Measurements from ENCODE around the gene MMP24.

The MMP24 gene

GRCh38 chr20:35273449-35274171, 47.1 kb downstream of the MMP24 start:
- no peak overlapping the region for H3K4me3 ChIP-seq (ENCODE audit: low read depth, low read length)
- DNase-seq (ENCODE audit: low read depth): no peak
- no peak for TF ChIP-seq CTCF (IDR thresholded peaks at IDR 0.05; ENCODE audit: low read depth, low read length, missing control alignments)
- in situ Hi-C loops (cut with HindIII; ENCODE audit: low sequenced_read_pairs): no loop called here

- TF ChIP-seq CTCF (IDR thresholded peaks at IDR 0.05; ENCODE audit: low read depth, low read length, missing control alignments): no peak
- in situ Hi-C loops (cut with HindIII; ENCODE audit: low sequenced_read_pairs): no loop called here
- DNase-seq (ENCODE audit: low read depth): no peak
- no peak overlapping the region for H3K4me3 ChIP-seq (ENCODE audit: low read depth, low read length)
Measured at GRCh38 chr20:35274172-35275092, 47.9 kb downstream of the MMP24 start.

- in situ Hi-C loops (cut with HindIII; ENCODE audit: low sequenced_read_pairs): no loop called here
- no peak for TF ChIP-seq CTCF (IDR thresholded peaks at IDR 0.05; ENCODE audit: low read depth, low read length, missing control alignments)
- no peak overlapping the region for H3K4me3 ChIP-seq (ENCODE audit: low read depth, low read length)
- no peak for DNase-seq (ENCODE audit: low read depth)
Measured at GRCh38 chr20:35275741-35276251, 49.3 kb downstream of the MMP24 start.

GRCh38 chr20:35276408-35276807, 49.9 kb downstream of the MMP24 start:
- no peak for TF ChIP-seq CTCF (IDR thresholded peaks at IDR 0.05; ENCODE audit: low read depth, low read length, missing control alignments)
- in situ Hi-C loops (cut with HindIII; ENCODE audit: low sequenced_read_pairs): no loop called here
- no peak for DNase-seq (ENCODE audit: low read depth)
- H3K4me3 ChIP-seq (ENCODE audit: low read depth, low read length): peak overlapping the region; percentile 73

- TF ChIP-seq CTCF (IDR thresholded peaks at IDR 0.05; ENCODE audit: low read depth, low read length, missing control alignments): no peak
- in situ Hi-C loops (cut with HindIII; ENCODE audit: low sequenced_read_pairs): no loop called here
- no peak for DNase-seq (ENCODE audit: low read depth)
- H3K4me3 ChIP-seq (ENCODE audit: low read depth, low read length): peak overlapping the region; percentile 73
Measured at GRCh38 chr20:35277127-35277526, 50.6 kb downstream of the MMP24 start.

- peak within 1 kb of the TSS; percentile 73 for H3K4me3 ChIP-seq (ENCODE audit: low read depth, low read length)
- in situ Hi-C loops (cut with HindIII; ENCODE audit: low sequenced_read_pairs): no loop called here
- TF ChIP-seq CTCF (IDR thresholded peaks at IDR 0.05; ENCODE audit: low read depth, low read length, missing control alignments): no peak
- peak; percentile 34 for DNase-seq (ENCODE audit: low read depth)
Measured at GRCh38 chr20:35277531-35278395, 51.3 kb downstream of the MMP24 start, which contains the start of gene MMP24OS. TSS of gene MMP24OS (minus strand) at chr20:35278122. CDS start at chr20:35277929, 193 bp downstream.

Data from astrocyte of the cerebellum (primary cell).